NK-92 (cell line): ENCODE results near the gene PRDM16.
"Not testable (repeated sequence)": the region's sequence is repeated elsewhere in the genome, so short reads cannot be mapped to it uniquely, and the experiment has no call there.

Source experiments
- DNase-seq: peaks from one replicate; lab custom pipeline; 2025; ENCODE audit not compliant: unreplicated experiment; lab: John Stamatoyannopoulos, UW

Gene PRDM16

DNA sequence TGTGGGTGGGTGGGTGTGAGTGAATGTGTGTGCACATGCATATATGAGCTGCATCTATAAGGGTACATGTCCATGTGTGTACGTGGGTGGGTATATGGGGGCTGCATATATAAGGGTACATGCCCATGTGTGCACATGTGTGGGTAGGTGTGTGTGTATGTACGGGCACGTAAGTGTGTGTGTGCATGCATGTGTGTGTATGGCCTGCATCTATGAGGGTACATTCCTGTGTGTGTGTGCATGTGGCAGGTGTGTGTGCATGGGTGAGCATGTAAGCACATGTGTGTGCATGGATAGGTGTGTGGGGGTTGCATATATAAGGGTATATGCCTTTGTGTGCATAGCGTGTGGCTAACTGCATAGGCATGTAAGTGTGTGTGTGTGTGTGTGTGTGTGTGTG is 204.4 kb downstream of the PRDM16 start:
- DNase-seq, result no peak

GRCh38 chr1:3274972-3275371 is 206.0 kb downstream of the PRDM16 start:
- DNase-seq, result no peak

DNA sequence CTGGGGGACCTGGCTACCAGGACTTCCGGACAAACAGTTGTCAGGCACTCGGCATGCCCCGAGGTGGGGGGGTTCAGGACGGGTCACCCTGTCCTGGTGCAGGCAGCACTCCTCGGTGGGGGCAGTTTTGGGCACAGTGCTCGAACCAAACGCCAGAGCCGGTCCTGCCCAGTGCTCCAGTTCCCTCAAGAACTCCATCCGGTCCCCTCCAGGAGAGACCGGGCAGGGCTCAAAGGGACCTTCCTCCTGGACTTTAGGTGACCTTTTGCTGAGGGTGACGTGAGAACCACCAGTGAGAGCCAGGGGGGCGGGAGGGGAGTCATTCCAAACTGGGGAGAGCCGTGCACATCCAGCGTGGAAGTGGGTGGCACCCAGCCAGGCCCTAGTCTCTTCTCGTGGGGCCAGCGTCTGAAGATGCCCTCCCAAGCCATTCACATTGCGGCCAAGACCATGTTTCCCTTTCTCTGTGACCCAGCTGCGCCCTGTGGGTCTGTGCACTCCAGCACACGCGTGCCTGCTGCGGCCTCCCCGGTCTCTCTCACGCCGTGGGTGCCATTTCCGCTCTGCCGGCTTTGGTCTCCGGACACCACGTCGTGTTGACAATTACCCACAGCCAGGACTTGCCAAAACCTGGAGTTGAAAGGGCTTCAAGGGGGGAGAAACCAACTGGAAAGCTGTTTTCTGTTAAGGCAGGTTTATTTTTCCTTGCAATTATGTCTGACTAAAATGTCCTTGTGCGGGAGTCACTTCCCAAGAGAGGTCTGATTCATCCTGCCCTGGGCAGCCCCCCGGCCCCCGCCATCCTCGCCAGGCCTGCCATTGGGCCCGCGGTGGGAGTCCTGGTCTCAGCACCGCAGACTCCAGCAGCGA is 206.7 kb downstream of the PRDM16 start:
- DNase-seq, result no peak

DNA sequence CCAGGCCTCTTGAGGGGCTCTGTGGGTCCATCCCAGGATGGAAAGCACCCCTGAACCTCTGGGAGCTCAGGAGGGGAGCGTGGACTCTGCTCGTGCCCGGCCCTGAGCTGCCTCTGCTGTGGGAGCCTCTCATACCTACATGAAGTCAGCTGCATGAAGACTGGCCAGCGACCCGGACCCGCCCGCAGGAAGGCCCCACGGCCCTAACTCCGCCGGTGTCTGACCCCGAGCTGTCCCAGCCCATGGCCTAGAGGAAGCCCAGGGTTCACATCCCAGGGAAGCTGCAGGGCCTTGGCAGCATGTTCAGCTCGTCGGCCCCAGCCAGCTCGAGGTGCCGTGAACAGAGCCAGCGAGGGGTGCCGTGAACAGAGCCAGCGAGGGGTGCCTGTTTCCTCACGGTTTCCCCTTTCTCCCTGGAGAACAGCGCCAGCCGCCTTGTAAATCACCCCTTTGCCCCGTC is 207.4 kb downstream of the PRDM16 start:
- no peak for DNase-seq

GRCh38 chr1:3277011-3277471 is 208.0 kb downstream of the PRDM16 start:
- DNase-seq, result no peak

DNA sequence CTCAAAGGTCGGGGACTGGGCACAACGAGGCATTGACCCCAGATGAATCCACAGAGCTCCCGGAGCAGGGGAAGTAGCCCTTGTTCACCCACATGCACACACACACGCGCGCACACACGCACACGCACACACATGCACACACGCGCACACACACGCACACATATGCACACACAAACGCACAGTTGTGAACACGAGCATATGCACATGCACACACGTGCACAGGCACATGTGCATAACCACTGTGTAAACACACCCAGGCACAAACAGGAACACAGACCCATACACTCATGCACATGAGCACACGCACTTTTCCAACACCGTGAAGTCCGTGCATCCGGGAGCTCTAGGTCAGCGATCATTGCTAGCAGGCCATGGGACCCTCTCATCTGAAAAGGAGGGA is 208.6 kb downstream of the PRDM16 start:
- no peak for DNase-seq

DNA sequence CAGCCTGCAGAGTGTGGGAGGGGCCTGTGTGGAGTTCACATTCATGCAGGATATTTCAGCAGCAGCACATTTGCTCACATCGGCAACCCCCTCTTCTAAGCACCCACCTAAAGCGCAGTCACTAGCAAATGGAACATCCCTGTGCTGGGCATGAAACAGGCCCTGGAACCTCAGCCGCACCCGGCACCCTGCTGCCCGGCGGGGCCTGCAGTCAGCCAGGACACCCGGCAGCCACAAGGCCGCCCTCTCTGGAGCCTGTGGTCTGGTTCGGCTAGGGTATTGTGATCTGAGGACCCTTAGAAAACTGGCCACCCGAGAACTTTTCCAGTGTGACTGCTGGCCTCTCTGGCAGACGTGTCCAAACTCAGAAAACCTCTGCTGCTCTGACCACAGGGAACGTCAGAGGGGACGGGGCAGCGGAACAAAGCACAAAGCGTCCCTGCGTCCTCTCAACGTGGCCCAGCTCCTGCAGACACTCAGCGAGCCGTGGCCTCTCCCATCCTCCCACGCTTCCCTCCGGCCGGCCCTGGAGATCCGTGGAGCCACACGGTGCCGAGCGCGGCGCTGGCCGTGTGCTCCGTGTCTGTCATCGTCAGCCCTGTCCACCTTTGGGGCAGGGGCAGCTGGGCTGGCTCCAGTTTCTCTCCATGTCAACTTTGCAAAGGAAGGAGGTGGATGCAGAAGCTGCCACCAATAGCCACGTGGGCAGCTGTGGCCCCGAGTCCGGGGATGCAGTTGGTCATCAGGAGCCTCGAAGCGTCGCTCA is 209.6 kb downstream of the PRDM16 start:
- no peak for DNase-seq

- no peak for DNase-seq
These were observed 210.1 kb downstream of the PRDM16 start for GRCh38 chr1:3279182-3279470.

GRCh38 chr1:3281735-3282134 is 212.7 kb downstream of the PRDM16 start:
- no peak for DNase-seq

DNA sequence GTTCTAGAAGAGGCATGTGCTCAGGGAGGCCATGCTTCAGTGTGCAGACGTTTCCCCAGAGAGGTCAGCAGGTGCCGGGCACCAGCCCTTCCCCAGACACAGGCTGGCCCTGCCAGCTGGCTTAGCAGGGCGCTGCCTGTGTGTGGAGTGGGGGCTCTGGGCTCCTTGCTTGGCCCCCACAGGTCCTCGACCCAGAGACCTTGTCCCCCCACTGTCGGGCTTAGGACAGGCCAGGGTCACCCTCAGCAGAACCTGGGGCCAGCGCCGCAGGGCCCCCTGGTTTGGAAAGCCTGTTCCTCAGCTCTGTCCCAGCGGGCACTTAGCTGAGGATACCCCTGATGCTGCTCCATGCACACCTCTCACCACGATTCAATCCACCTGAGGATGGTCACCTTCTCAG is 213.2 kb downstream of the PRDM16 start:
- no peak for DNase-seq

- no peak for DNase-seq
These were observed 213.8 kb downstream of the PRDM16 start for GRCh38 chr1:3282656-3283430.

- no peak for DNase-seq
These were observed 214.8 kb downstream of the PRDM16 start for GRCh38 chr1:3283849-3284248.

DNA sequence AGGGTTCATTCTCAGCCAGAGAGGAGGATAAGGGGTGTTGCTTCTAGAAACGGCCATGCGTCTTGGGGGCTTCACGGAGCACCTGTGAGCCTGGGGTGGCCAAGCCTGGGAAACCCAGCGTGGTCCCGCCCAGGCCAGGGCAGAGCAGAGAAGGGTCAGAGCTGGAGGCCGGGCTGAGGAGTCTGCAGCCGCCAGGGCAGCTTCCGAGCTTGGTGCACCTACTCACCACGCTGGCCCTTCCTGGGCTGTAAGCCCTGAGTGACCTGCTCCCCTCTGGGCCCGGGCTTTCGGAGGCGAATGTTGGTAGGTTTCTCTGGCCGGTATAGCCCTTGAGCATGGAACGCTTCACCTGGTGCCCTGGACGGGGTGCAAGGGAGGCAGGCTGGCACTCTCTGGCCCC is 215.7 kb downstream of the PRDM16 start:
- DNase-seq, result no peak

DNA sequence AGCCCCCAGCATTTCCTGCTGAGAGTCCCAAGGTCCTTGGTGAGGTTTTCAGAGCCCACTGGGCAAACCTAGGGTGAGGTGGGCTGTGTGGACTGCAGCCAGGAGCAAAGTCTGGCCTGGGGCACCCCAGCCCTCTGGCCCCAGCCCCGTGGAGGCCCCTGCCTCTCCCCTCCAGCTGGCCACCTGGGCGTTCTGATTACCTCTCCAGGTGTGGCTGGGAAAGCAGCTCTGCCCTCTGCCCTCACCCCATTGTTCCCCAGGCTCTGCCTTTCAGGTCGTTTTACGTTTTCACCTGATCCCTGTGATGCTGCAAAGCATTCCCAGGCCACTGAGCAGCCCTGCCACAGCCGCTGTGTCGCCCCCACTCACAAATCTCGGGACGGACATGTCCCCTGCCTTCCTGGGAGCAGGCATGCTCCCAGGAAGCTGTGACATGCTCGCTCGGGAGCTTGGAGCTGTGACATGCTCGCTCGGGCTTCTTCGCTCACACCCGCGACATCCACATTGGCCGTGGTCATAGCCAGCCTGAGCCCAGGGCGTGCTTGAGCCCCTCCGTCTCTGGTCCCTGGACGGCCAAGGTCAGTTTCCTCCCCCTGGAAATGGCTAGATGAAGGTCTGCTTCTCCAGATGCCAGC is 216.2 kb downstream of the PRDM16 start:
- DNase-seq, result no peak

GRCh38 chr1:3287095-3287494 is 218.1 kb downstream of the PRDM16 start:
- not testable (repeated sequence) for DNase-seq

GRCh38 chr1:3287656-3288160 is 218.7 kb downstream of the PRDM16 start:
- no peak for DNase-seq

DNA sequence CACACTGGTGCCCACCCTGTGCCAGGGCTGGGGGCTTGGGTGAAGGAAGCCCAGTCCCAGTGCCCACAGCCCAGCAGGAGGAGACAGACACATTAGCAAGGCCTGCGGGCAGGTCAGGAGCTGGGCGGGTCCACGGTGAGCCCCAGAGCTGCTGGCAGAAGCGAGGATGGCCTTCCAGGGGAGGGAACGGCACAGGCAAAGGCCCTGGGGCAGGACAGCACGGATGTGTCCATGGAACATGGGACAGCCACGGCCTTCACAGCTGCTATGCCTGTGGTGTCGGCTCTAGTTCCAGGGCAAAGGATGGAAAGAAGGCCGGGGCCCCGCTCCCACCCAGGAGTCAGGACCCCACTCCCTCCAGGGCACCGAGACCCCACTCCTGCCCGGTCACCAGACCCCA is 220.5 kb downstream of the PRDM16 start:
- DNase-seq, result no peak

GRCh38 chr1:3290438-3290837 is 221.4 kb downstream of the PRDM16 start:
- DNase-seq, result no peak

DNA sequence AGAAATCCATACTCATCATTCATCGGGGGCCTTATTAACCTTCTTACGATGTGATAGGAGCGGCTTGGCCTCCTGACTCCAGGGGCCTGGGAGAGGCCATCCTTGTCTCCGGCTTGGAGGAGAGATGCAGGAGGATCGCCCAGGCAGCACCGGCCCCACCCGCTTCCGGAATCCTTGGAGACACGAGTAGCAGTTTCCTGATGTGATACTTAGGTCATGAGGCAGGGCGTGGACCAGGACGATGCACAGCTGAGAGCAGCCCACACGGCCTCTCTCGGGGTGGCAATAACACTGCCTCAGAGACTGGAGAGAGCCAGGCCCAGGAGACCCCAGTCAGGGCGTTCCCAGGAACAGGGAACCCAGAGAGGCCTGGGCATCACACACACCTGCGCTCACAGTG is 221.9 kb downstream of the PRDM16 start:
- no peak for DNase-seq

- no peak for DNase-seq
These were observed 223.2 kb downstream of the PRDM16 start for GRCh38 chr1:3292051-3292722.
